ENCODE results near the gene TRPM1.

Gene TRPM1

DNA sequence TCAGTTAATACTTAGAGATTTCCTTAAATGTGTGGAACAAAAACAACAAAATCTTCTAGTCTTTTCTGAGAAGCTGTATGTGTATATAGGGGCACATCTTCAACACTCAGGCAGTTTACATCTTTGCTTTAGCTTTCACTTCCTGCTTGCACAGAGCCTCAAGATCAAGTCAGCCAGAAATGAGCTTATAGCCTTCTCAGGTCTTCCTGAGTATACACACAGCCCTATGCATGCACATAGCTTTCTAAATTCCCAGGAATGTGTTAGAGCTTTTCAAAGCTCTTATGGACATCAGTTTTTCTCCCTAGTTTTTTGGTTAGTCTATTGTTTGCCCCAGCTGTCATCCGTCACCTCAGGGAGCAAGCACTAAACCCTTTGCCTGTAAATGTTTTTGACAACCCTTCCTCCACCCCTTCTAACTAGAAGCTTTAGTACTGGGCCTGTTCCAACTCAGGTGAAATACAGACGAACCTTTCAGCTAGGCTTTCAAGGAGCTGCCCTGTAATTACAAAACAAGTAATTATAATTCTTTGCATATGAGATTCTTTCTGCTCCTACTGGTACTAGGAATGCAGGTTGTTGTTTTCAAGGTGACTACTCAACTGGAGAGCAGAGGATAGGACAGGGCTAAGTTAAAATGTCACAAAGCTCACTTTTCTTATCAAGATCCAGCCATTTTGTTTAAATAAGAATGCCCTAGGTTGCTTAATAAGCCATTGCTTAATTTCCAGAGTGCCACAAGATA, 87.5 kb downstream of the TRPM1 start:
- no peak for DNase-seq

DNA sequence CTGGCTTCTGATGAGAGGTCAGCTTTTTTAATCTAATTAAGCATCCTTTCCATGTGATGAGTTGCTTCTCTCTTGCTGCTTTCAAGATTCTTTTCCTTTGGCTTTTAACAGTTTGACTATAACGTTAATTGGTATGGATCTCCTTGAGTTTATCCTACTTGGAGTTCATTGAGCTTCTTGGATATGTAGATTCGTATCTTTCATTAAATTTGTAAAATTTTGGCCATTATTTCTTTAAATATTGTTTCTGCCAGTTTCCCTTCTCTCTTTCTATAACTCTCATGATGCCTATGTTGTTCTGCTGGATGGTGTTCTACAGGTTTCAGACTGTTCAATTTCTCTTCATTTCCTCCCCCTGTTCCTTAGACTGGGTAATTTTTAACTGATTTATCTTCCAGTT, 89.1 kb downstream of the TRPM1 start:
- DNase-seq = no peak

DNA sequence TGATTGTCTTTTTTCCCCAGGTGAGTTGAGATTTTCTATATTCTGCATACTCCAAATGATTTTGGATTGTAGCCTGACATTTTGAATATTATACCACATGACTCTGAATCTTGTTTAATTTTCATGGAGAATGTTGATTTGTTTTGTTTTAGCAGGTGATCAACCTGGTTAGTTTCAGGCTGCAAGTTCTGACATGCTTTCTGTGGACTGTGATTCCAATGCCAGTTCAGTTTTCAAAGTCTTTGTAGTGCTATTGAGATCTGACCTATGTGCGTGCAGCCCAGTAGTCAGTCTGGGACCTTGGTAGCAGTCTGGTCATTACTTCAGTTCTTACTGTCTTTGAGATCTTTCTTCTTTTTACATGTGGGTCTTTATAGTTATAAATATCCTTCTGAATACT, 91.5 kb downstream of the TRPM1 start:
- no peak for DNase-seq

DNA sequence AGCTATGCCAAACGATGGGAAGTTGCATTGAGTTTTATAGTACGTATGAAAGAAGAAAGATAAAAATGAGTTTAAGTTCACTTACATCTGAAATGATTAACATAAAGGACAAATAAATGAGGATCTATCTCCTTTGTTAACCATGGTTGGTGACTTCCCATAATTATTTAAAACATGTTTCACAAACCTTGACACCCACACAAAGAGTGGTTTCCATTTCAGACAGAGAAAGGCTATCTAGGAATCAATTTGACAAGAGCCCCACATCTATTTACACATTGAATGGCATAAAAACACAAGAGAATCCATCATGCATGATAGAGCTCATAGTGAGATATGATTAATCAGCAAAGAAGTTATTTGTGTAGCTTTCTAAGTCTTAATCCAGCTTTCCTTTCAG, 95.9 kb downstream of the TRPM1 start:
- DNase-seq = no peak

DNA sequence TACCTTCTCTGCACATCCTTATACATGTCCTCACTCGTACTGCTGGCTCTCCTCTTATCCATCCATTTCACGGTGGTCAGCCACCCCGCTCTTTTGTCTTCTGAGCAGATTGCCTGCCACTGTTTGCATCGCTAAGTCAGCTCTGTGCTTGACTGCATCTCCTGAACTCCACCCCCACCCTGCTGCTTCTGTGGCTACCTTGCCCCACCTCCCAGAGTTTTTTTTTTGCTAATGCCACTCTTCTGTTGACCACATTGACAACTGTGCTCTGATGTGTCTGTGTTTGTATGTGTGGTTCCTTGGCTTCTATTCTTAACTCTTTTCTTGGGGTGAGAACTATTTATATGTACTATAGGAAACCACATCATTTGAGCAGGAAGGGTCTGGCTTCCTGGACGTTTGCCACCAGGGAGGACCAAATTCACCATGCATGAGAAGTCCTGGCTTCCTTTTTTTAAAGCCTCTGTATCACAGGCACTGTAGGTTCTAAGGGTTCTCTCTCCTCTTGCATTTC, 97.2 kb downstream of the TRPM1 start:
- DNase-seq = no peak

DNA sequence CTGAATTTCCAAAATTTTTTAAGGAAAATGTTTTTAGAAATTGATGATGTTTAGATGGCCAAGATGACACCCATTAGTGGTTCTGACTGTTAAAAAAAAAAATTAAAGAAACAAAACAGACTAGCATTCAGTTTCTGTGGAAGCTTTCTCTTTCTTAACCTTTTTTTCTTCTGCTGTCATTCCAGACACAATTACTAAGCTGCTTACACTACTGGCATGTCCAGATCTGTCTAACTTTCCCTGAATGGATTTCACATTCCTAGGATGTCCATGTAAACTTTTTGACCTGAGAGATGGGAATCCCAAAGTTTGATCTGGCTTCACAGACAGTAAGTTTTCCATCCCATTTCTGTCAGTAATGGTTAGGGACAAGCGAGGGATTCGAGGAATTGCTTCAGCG, 99.8 kb downstream of the TRPM1 start:
- no peak for DNase-seq

DNA sequence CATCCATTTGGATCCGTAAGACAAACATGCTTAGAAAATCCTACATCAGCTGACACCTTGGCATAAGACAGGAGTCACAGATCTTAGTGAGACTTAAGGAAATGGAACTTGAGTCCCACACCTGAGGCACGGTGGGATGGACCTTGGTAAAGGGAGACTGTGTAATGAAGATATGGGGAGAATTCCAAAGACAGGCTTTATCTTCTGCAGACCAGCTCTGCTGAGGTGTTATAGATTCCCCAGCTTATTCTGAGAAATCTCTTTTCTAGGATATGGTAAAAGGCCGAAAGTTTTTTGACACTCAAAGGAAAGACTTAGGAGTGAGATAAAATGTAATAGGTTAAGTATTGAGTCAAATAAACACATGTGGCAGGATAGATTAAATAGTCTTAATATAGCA, 101.8 kb downstream of the TRPM1 start:
- DNase-seq = no peak

DNA sequence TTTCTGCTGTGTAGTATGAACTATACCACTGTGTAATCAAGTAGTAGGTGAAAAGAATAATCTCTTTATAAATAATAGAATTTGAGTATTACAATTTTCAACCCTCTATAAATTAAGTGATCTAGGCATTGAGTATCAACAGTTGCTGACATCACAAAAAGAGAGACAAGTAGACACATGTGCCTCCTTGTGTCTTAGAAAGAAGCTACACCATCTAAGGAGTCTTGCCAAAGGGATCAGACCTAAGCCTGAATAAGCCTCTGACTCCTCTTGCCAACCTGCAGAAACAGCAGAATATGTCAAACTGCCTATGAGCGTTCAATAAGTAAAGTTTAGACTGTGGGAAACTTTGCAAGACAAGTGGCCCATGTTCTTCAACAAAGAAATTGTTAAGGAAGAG, 104.3 kb downstream of the TRPM1 start:
- no peak for DNase-seq

DNA sequence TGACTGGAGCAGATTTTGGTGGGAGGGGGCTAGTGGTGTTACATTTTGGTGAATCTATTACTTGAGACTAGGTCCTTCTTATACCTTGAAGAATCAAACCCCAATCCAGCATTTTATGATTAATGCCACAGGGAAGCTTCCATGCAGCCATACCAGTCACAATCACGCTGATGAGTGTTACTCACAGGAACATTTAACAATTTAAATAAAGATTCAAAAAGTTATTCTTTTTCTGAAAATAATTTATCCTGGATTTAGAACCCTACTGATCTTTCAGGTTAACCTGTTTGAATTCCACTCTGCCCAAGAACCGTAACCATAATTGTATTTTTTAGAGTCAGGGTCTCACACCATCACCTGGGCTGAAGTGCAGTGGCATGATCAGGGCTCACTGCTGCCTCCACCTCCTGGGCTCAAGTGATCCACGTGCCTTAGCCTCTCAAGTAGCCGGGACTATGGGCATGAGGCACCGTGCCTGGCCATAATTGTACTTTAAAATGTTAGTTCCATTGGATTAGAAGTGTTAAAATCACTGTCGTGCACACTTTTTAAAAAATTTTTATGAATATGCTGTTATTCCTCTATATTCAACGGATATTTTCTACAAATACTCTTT, 109.2 kb downstream of the TRPM1 start:
- no peak for DNase-seq

DNA sequence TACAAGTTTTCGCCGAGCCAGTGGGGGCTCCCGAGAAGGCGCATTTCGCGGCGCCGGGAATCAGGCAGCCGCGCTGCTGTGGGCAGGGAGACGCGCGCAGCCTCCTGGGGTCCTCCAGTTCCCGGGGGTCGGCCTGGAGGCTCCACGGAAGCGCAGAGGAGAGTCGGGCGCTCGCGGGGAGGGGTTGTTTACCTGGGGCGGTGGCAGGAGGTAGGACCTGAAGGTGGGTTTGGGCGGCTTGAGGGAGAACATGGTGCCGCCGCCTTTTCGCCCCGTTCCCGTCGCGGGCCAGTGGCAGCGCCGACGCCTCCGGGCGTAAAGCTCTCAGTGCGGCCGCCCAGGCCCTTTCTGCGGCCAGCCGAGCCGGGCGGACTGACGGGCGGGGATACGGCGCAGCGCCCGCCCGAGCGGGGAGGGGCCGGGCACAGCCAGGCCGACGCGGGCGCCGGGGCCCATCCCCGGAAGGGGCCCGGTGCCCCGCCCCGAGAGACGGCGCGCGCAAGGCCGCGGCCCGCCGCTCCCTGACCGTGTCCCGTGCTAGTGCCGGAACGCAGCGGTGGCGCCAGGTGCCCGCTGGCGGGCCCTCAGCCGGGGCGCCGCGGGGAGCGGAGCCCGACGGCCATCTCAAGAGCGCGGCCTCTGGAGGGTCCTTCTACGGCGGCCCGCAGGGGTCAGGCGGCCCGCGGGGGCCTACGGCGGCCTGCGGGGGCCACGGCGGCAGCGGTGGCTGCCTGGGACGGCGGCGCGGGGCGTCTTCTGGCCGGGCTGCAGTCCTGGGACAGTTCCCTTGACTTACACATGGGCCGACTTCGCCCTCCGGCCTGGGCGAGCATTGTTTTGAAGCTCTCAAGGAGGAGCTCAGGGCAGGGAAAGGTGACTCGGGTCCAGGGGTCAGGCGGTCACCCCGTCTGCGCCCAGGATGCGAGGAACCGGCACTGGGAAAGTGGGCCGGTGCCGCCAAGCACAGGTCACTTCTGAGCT, 110.0 kb downstream of the TRPM1 start, which contains the start of gene MTMR10:
TSS of gene MTMR10 (minus strand) at position 374 of the 981 bp plus-strand sequence. CDS start at position 252, 122 bp downstream.
- peak; percentile 58 for DNase-seq

DNA sequence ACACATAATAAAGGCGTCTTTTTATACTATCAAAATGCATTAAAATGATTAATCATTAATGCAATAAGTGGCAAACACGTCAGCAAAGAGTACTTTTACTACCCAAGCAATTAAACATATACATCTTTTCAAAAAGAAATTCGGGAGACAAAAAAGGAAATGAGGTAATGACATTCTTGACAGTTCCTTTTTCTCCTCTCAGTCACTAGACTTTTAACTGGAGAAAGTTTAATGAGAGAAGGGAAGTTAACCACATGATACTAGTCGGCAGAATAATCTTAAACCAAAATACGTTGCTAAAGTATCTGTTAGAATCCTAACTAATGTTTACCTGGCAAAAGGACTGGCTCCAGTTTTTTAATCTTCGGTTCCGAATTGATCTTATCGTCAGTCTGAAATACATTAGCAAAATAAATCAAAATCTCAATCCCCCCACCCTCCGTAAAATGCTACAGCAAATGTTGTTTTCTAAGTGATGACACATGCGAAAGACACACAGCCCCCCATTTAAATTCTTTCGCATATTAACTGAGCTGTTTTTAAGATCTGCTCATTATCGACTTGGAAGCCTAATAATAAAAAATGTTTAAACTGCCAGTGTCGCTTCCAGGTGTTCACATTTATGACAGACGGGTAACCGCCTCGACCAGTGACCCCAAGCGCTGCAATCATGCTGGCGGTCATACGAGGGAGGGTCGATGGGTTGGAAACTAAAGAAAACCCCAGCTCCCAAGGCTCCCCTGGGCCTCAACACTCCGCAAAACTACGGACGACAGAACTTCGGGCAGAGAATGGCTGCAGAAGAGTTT, 110.9 kb downstream of the TRPM1 start:
- DNase-seq = no peak

DNA sequence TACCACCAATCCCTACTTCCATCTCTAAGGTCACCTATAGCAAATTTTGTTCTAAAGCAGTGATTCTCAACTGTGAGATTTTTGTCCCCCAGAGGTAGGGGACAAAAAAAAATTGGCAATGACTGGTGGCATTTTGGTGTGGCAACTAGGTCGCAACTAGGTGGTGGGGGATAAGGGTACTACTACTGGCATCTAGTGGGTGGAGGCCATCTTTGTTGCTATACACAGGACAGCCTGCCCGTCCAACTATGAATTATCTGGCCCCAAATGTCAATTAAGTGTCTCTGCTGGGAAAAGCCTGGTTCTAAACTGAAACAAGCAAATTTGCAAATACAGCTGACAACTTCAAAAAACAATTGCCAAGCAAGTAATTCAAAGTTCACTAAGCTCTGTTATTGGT, 111.5 kb downstream of the TRPM1 start:
- no peak for DNase-seq

DNA sequence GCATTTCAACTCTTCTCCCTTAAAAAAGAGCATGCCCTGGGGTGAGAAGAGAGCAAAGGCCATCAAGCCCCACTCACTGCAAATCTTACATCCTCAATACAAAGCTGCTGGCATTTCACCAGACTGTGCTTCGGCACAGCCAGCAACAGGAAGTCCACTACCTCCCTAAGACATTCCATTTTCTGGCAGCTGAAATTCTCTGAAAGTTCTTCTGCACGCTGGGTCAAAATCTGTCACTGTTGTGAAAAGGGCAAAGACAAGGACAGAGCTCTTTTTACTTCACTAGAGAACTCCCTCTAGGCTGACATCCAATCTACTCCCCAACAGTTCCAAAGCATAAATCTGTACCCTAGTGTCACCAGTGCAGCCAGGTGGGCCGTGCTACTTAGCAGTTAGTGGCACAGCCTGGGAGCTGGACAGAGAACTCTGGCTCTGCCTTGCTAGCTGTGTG, 116.4 kb downstream of the TRPM1 start:
- DNase-seq = no peak

DNA sequence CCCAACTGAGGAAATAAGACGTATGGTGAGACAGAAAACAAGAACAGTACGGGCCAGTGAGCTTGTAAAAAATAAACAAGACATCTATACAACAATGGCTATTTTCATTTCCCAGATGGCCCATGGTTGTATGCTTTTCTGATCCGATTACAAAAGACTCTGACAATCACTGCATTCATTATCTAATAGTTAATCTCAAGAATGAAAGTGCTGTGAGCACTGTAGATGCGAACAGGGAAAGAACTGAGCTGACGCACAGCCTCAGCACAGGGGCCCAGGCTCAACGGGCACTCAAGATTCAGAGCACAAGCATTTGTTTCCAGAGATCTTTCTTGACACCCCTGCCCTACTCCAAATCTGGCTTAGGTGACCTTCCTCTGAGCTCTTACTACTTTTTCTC, 117.0 kb downstream of the TRPM1 start:
- no peak for DNase-seq

DNA sequence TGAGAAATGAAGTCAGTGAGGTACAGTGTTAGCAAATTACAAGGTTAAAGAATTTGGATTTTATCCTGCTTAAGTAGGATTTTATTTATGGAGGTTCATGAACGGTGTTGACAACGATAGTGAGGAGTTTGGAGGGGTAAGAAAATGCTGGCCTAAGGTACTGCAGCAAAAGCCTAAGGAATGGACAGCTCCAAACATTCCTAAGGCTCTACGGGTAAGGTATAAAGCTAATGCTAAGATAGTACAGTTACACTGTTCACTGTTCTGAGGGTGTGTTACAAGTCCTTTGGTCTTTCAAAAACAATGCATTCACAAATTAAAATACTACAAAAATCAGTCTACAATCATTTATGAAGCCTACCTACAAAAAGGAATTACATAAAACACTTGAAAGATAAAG, 117.4 kb downstream of the TRPM1 start:
- no peak for DNase-seq

DNA sequence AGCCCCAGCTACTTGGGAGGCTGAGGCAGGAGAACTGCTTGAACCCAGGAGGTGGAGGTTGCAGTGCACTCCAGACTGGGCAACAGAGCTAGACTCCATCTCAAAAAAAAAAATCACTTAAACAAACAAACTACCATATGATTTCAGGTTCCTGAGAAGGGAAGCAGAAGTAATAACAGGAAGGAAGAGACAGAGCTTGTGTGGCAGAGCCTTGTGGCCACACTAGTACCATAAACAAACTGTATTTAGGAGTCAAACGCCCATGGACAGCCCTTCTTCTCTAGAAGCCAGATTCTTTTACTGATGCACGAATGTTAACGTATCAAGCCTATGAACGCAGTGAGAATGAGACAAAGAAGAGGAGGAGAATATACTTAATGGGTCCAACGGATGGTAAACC, 122.1 kb downstream of the TRPM1 start:
- DNase-seq = no peak

DNA sequence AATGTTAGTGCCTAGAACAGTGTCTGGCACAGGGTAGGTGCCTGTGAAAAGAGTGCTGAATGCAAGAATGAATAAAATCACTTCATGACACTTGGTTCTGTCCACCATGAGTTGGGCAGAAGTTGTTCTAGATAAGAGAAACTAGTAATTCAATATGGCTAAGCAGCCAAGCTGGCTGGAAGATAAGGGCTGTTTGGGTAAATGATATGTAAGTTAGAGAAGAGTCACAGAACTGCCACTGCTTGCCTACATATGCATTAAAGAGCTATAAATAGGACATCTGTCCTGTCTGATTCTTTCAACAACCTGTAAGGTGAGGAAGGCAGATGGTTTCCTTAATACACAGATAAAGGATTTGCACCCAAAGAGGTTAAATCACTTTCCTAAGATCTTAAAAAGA, 123.2 kb downstream of the TRPM1 start:
- no peak for DNase-seq

DNA sequence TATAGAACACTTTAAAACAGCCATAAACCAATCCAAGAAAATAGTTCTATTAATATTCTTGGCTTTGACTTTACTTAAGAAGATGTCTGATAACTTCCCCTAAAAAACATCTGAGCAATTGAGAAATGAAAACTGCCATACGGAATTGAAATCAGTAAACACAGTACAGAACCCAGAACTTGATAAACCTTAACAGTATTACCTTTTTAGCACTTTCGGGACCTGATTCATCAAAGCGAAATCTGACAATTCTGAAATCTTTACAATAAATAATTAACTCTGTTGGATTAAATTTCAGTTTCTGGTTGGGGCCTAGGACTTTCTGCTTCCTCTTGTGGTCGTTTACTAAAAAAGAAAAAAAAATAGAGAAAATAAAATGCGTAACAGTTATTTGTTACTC, 127.4 kb downstream of the TRPM1 start:
- DNase-seq = no peak

DNA sequence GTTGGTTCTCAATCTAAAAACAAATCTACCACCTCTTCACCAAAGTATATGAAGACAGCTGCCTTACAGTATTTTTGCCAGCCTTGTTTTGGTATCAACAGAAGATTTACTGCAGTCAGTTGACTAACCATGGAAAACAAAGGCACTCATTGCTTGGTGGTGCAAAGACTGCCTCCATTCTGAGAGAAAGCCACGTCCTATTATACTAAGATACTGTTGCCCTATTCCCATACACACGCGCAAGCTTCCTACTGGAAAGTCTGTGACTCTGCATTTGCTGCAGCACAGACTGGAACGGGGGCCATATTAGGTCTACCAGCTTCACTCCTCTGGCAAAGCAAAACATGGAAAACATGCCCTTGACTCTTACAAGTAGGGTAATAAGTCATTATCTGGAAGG, 128.1 kb downstream of the TRPM1 start:
- DNase-seq = no peak

DNA sequence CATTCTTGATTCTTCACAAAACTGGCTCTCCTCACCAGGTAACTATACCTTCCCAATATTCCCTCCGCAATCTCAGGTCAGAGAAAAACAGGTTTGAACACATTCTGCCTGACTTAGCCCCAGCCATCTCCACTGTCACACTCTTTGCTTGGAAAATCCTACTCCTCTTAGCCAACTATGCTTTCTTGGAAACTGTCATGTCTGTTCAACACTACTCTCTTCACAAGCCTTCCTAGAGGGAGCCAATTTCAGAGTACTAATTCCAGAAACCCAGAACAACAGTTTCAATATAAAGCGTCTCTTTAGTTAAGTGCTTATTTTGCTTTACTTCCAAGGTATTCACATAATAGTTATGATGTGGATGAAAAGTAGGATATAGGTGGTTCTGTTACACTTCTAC, 131.8 kb downstream of the TRPM1 start:
- DNase-seq = no peak

DNA sequence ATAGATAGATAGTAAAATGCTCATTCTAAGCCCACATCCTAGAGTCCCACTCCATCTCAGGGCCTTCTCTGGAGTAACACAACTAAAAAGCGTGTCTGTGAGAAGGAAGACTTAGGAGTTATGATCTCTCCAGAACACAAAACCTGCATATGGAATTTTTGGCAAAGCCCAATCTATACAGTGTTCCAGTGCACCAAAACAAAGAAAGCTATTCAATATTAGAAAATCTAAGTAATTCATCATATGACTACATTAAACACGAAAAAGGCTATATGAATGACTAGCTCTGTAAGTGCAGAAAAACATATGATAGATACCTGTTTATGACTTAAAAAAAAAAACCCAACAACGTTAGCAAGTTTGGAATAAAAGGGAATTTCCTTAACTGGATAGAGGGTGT, 137.8 kb downstream of the TRPM1 start:
- DNase-seq = no peak

DNA sequence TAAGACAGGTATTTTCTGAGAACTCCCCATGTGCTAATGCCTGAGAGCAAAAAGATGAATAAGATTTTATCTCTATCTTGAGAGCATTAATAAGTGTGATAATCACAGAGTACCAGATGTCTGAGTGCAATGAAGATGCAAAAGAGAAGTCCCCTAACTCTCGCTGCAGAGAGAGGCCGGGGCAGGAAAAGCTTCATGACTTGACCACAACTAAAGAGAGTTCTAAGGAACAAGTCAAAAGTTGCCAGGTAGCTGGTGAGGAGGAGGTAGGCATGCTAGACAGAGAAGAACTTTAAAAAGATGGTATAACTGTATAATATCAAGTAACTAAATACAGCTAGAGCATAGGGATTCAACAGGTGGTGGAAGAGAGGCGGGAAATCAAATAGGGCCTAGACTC, 138.9 kb downstream of the TRPM1 start:
- DNase-seq = no peak
